Fibroblast of lung (primary cell): ENCODE data around the gene TARS3. TPM values are rescaled to one million over a fixed set of nuclear protein-coding genes. Genes with fewer than 3 reads are reported as not detected.
"Not testable (repeated sequence)": the region's sequence is repeated elsewhere in the genome, so short reads cannot be mapped to it uniquely, and the experiment has no call there.

Source experiments
- DNase-seq, 2 donors: peaks; one replicate each; pipeline versions ENCODE4 v3.0.0 to v3.0.0-alpha.2; 2010; ENCODE audit warnings: low read depth in 2 of 2
- H2AFZ ChIP-seq: 2 replicates; pipeline ENCODE4 v1.5.1; 2012; ENCODE audit warnings: low read length, control low read depth, inconsistent platforms
- H3K27ac ChIP-seq: 2 replicates; pipeline ENCODE4 v1.5.1; 2011; ENCODE audit warnings: low read length, control low read depth; ENCODE audit not compliant: insufficient read depth
- H3K27me3 ChIP-seq: 2 replicates; pipeline ENCODE4 v1.5.1; 2011; ENCODE audit warnings: mild to moderate bottlenecking, low read length; ENCODE audit not compliant: control insufficient read depth, insufficient read depth
- H3K36me3 ChIP-seq: 2 replicates; pipeline ENCODE4 v1.5.1; 2011; ENCODE audit warnings: low read length; ENCODE audit not compliant: control insufficient read depth, insufficient read depth
- H3K4me1 ChIP-seq: 2 replicates; pipeline ENCODE4 v1.5.1; 2011; ENCODE audit warnings: low read length; ENCODE audit not compliant: control insufficient read depth, insufficient read depth; ENCODE audit errors: extremely low read depth
- H3K4me2 ChIP-seq: 2 replicates; pipeline ENCODE4 v1.5.1; 2011; ENCODE audit warnings: low read length, control low read depth; ENCODE audit not compliant: insufficient read depth; ENCODE audit errors: extremely low read depth
- H3K4me3 ChIP-seq, 4 experiments: fragments of 200-600 bp in 1 of 4; sonication (generic) in 1 of 4; replicated peaks in 1 of 4; 2 replicates each; pipeline ENCODE4 v1.5.1; 2011 to 2016; ENCODE audit warnings: low read length in 4 of 4, low read depth in 3 of 4, mild to moderate bottlenecking in 3 of 4, control low read depth in 2 of 4, inconsistent platforms in 1 of 4, mixed read lengths in 1 of 4; ENCODE audit not compliant: insufficient read depth in 1 of 4; ENCODE audit errors: control extremely low read depth in 1 of 4
- H3K79me2 ChIP-seq: 2 replicates; pipeline ENCODE4 v1.5.1; 2012; ENCODE audit warnings: mild to moderate bottlenecking, low read length, inconsistent platforms; ENCODE audit not compliant: control insufficient read depth, insufficient read depth
- H3K9ac ChIP-seq: 2 replicates; pipeline ENCODE4 v1.5.1; 2011; ENCODE audit warnings: mild to moderate bottlenecking, low read length, control low read depth; ENCODE audit not compliant: insufficient read depth
- H3K9me3 ChIP-seq: 2 replicates; pipeline ENCODE4 v1.5.1; 2012; ENCODE audit warnings: low read depth, low read length; ENCODE audit not compliant: control insufficient read depth, insufficient read depth
- H4K20me1 ChIP-seq: 2 replicates; pipeline ENCODE4 v1.5.1; 2011; ENCODE audit warnings: low read length; ENCODE audit not compliant: control insufficient read depth, insufficient read depth; ENCODE audit errors: extremely low read depth
- CTCF ChIP-seq, 2 donors: IDR thresholded peaks in 1 of 2; conservative IDR thresholded peaks in 1 of 2; 1 replicate in 1 of 2; 2 replicates in 1 of 2; pipeline ENCODE4 v1.5.1; 2011 to 2012; ENCODE audit warnings: low read length in 2 of 2, control low read depth in 1 of 2, inconsistent platforms in 1 of 2, low read depth in 1 of 2, mild to moderate bottlenecking in 1 of 2
- EZH2 ChIP-seq: IDR thresholded peaks from 2 replicates; pipeline ENCODE4 v1.5.1; 2012; ENCODE audit warnings: low read length, control low read depth, mild to moderate bottlenecking; ENCODE audit errors: missing control alignments
- polyA plus RNA-seq, 2 donors: library from polyadenylated mRNA; depleted of rRNA in 1 of 2; stranded (reverse) in 1 of 2; unstranded in 1 of 2; fragments of >200 nt; gene quantifications; 2 replicates each; pipeline ENCODE4 v1.2.1, GENCODE V29; 2011 to 2012; ENCODE audit warnings: missing spikeins in 1 of 2
- total RNA-seq: library from RNA; depleted of rRNA; stranded (reverse); fragments of >200 nt; gene quantifications from 2 replicates; pipeline ENCODE4 v1.2.1, GENCODE V29; 2014

The TARS3 gene
- total and polyA plus RNA-seq, 2 donors (not counting 1 experiment from before 2014, with no cell fraction given): 4.3 to 23.3 TPM

DNA sequence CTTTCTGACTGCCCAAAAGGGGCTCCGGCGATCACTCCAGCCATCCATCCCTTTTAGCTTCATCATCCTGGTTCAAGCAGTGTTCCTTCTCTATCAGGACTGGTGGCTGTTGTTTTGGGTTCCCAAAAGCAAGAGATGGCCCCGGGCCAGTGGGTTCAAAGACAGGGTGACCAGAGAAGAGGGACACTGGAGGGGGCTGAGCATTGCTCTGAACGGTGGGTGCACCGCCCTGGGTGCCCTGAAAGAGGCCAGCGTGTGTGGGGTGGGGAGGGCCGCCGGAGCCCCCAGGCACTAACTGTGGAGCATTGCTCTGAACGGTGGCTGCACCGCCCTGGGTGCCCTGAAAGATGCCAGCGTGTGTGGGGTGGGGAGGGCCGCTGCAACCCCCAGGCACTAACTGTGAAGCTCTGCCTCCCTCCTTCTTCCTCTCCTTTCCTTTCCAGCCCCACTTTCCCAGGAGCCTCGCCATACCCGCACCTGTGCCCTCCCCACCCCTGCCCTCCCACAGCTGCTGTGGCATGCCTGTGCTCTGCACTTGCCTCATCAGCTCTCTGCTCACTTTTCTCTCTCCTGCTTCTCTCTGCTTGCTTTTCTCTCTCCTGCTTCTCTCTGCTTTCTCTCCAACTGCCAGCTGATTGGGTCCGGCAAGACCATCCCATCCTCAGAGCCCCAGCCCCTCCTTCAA lies 41.6 kb upstream of the TARS3 start:
- no peaks in the 10 kb centered on the region for H3K79me2 ChIP-seq
- no peak overlapping the region for H3K27ac ChIP-seq
- H3K27me3 ChIP-seq: no peaks in the 10 kb centered on the region
- H3K4me3 ChIP-seq: no peak overlapping the region
- no peak overlapping the region for H3K4me2 ChIP-seq
- H4K20me1 ChIP-seq: no peaks in the 10 kb centered on the region
- H3K4me1 ChIP-seq: no peaks in the 10 kb centered on the region
- no peak for DNase-seq
- no peak overlapping the region for H2AFZ ChIP-seq
- TF ChIP-seq CTCF (conservative IDR thresholded peaks at IDR 0.05 in 1 of 2, IDR thresholded peaks at IDR 0.05 in 1 of 2; ENCODE audit: low read depth in 1 of 2, low read length in 2 of 2): no peak
- no peak for TF ChIP-seq EZH2
- H3K9ac ChIP-seq: no peak overlapping the region
- H3K9me3 ChIP-seq: no peaks in the 10 kb centered on the region
- no peaks in the 10 kb centered on the region for H3K36me3 ChIP-seq

DNA sequence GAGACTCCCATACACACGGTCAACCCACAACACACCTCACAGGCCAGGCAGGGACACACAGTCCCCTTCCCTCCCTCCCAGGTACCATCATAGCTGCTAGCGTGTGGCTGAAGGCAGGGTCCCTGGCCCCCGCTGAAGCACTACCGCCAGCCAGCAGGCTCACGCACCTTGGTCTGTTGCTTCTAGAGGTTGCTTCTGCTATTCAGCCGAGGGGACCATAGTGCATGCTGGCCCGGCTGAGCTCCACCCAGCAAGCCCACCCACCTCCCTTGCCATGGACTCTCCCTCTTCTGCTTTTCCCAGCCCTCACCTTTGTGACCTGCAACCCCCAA lies 41.0 kb upstream of the TARS3 start:
- not testable (repeated sequence) for H3K9me3 ChIP-seq

GRCh38 chr15:101764669-101765339 lies 40.5 kb upstream of the TARS3 start:
- H3K4me3 ChIP-seq, H3K9ac ChIP-seq, H3K9me3 ChIP-seq, H2AFZ ChIP-seq, H3K79me2 ChIP-seq, H3K36me3 ChIP-seq, H3K27ac ChIP-seq, H3K4me1 ChIP-seq, H4K20me1 ChIP-seq, H3K27me3 ChIP-seq, H3K4me2 ChIP-seq: not testable (repeated sequence)
- peak in 1 of 2 donors; percentile 7 for DNase-seq

More for the DNA sequence above, 41.0 kb upstream of the TARS3 start:
- H3K79me2 ChIP-seq, H3K4me3 ChIP-seq, H3K4me1 ChIP-seq, H3K27me3 ChIP-seq, DNase-seq, H3K36me3 ChIP-seq, H3K4me2 ChIP-seq, H3K27ac ChIP-seq, H4K20me1 ChIP-seq, H3K9ac ChIP-seq, H2AFZ ChIP-seq: not testable (repeated sequence)

DNA sequence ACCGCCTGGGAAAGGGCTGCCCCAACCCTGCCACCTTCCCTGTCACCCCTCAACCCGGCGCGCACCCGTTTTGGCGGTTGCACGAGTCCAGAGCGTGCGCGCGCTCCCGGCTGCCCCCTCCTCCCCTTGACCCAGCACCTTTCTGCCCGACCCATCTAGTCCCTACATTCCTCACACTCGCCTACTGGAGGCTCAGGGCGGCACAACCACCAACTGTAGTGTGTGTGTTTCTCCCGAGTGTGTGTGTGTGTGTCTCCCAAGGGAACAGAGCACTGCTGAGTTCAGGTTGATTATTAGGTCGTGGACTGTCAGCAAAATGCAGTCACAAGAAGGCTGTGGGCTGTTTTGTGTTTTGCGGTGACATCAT lies 22.4 kb upstream of the TARS3 start:
- H3K4me3 ChIP-seq, H3K4me1 ChIP-seq, H3K4me2 ChIP-seq, H2AFZ ChIP-seq, H3K27me3 ChIP-seq, H3K9ac ChIP-seq, H3K79me2 ChIP-seq, H4K20me1 ChIP-seq, H3K9me3 ChIP-seq, H3K27ac ChIP-seq, DNase-seq, H3K36me3 ChIP-seq: not testable (repeated sequence)

DNA sequence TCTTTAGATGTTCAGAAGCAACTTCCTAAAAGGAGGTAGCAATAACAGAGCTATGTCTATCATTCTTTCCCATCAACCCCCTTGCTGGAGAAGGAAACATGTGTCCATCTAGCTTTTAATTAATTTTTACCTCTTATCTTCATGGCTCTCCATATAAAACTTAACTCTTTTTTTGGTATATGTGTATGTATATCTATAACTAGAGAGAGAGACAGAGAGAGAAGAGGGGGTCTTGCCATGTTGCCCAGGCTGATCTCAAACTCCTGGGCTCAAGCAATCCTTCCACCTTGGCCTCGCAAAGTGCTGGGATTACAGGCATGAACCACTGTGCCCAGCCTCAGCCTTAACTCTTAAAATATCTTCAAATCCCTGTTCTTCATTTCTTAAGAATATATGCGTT lies 10.6 kb upstream of the TARS3 start:
- not testable (repeated sequence) for H3K36me3 ChIP-seq, H3K4me3 ChIP-seq, H3K79me2 ChIP-seq, H3K9ac ChIP-seq, H3K27me3 ChIP-seq, H3K4me1 ChIP-seq, H3K9me3 ChIP-seq, H3K27ac ChIP-seq, DNase-seq, H4K20me1 ChIP-seq, H3K4me2 ChIP-seq, H2AFZ ChIP-seq
